ENCODE results near the gene UPK3B. TPM values are rescaled to one million over a fixed set of nuclear protein-coding genes. Genes with fewer than 3 reads are reported as not detected.
"Not testable (repeated sequence)": the region's sequence is repeated elsewhere in the genome, so short reads cannot be mapped to it uniquely, and the experiment has no call there.

UPK3B gene
- under 1 TPM in 1 of 2 experiments, not detected in 1; 0.52 TPM for total RNA-seq

DNA sequence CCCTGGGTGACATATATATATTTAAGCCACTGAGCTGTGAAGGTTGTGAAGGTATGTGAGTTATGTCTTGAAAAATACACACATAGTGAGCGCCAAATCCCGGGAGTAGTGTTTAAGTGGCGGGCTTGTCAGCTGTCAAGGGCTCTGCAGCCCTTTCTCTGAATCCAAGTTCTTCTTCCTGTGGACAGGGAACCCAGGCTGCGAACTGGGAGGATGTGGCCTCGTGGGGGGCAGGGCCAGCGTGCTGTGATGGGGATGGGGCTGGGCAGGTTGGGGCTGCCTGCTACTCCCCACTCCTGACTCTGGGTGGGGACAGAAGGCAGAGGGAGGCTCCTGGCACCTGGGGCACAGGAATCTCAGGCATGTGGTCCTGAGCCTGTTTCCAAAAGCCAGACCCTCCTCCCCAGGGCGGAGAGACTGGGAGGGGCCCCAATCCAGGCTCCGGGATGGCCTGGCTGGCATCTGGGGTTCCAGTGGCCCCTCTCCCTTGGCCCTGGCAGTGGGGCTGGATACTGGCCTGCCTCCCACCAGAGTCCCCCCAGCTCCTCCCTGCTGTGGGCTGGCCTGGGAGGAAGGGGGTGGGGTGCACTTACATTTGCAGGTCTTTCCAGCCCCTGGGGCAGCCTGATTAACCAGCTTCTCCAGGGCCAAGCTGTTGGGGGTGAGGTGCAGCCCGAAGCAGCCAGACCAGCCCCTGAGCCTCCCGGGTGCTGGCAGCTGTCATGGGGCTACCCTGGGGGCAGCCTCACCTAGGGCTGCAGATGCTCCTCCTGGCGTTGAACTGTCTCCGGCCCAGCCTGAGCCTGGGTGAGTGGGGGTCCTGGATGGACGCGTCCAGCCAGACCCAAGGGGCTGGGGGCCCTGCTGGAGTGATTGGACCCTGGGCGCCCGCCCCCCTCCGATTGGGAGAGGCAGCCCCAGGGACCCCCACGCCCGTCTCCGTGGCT, at the start of gene UPK3B:
Gene UPK3B, plus strand, starts transcription at position 622 of the 947 bp plus-strand sequence. Its CDS starts 101 bp downstream, at position 723.
- no peaks in the 10 kb centered on the region for H3K9me3 Mint-ChIP-seq
- H3K27me3 Mint-ChIP-seq (ENCODE audit: low read depth) = no peaks in the 10 kb centered on the region
- H3K4me1 Mint-ChIP-seq (ENCODE audit: low read depth) = no peaks in the 10 kb centered on the region
- intact Hi-C loops (cut with micrococcal nuclease) = no loop called here
- H3K4me3 Mint-ChIP-seq = no peak within 1 kb of the TSS
- CTCF ChIA-PET = no interaction called here
- DNase-seq = peak; percentile 19
- no peaks in the 10 kb centered on the region for H3K36me3 Mint-ChIP-seq (ENCODE audit: low read depth)
- H3K27ac Mint-ChIP-seq = no peak within 1 kb of the TSS

DNA sequence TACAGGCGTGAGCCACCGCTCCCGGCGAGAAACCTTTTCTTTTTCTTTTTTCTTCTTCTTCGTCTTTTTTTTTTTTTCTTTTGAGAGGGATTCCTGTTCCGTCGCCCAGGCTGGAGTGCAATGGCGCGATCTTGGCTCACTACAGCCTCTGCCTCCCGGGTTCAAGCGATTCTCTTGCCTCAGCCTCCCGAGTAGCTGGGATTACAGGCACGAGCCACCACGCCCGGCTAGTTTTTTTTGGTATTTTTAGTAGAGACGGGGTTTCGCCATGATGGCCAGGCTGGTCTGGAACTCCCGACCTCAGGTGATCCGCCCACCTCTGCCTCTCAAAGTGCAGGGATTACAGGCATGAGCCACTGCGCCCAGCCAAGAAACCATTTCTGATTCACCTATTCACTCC, 49.6 kb upstream of the UPK3B start:
- H3K9me3 Mint-ChIP-seq; H3K36me3 Mint-ChIP-seq (ENCODE audit: low read depth); H3K27ac Mint-ChIP-seq; H3K4me1 Mint-ChIP-seq (ENCODE audit: low read depth); H3K4me3 Mint-ChIP-seq; CTCF ChIA-PET; DNase-seq; H3K27me3 Mint-ChIP-seq (ENCODE audit: low read depth); intact Hi-C loops (cut with micrococcal nuclease): not testable (repeated sequence)

DNA sequence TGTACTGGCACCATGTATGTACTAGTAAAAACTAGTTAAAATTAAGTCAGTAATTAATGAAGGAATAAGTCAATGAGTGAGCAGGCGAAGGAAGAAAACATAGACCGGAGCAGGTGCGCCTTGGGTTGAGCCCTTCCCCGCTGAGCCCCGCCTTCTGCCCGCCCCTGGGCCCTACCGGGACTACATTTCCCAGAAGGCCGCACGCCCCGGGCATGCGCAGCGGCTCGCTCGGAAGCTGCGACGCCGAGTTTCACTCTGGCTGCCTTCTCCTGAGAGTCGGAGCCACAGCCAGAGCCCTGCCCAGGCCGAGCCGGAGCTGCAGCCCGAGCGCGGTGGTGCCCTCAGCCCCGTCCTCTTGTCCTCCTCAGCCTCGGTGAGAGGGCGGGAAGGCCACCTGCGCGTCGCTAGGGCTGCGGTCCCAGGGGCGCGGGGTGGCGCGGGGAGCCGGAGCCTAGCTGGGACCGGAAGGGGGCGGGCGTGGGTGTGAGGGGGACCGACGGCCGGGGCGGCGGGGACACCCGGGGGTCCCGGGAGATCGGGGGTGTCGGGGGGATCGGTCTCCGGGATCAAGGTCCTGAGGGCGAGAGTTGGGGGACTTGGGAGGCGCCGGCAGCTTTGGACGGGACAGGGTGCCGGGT, 48.8 kb upstream of the UPK3B start, which contains the start of gene DTX2:
Gene DTX2, plus strand, starts transcription at position 246 of the 638 bp plus-strand sequence. CDS start 18,801 bp downstream, outside the sequence.
- H3K27ac Mint-ChIP-seq; H3K4me1 Mint-ChIP-seq (ENCODE audit: low read depth); intact Hi-C loops (cut with micrococcal nuclease); H3K9me3 Mint-ChIP-seq; H3K27me3 Mint-ChIP-seq (ENCODE audit: low read depth); CTCF ChIA-PET; H3K36me3 Mint-ChIP-seq (ENCODE audit: low read depth): not testable (repeated sequence)
- DNase-seq = peak; percentile 37
- peak within 1 kb of the TSS; percentile 59 for H3K4me3 Mint-ChIP-seq

GRCh38 chr7:76462271-76462882, 48.0 kb upstream of the UPK3B start:
- DNase-seq; H3K27me3 Mint-ChIP-seq (ENCODE audit: low read depth); intact Hi-C loops (cut with micrococcal nuclease); H3K9me3 Mint-ChIP-seq; H3K27ac Mint-ChIP-seq; H3K4me1 Mint-ChIP-seq (ENCODE audit: low read depth); H3K36me3 Mint-ChIP-seq (ENCODE audit: low read depth); CTCF ChIA-PET; H3K4me3 Mint-ChIP-seq: not testable (repeated sequence)

DNA sequence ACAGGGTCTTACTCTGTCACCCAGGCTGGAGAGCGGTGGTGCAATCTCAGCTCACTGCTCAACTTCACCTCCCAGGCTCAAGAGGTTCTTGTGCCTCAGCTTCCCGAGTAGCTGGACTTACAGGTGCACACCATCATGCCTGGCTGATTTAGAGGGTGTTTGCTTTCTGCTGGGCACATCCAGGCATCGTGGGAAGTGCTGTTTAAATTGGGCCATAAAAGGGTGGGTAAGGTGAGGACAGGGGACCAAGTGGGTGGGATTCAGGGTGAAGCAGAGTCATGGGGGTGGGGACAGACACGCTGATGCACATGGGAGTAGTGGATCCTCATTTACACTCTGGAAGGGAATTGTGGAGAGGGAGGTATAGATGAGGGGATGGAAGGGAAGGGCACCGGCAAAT, 45.4 kb upstream of the UPK3B start:
- H3K4me3 Mint-ChIP-seq; CTCF ChIA-PET; H3K36me3 Mint-ChIP-seq (ENCODE audit: low read depth); H3K27ac Mint-ChIP-seq; DNase-seq; H3K4me1 Mint-ChIP-seq (ENCODE audit: low read depth); intact Hi-C loops (cut with micrococcal nuclease); H3K27me3 Mint-ChIP-seq (ENCODE audit: low read depth); H3K9me3 Mint-ChIP-seq: not testable (repeated sequence)

DNA sequence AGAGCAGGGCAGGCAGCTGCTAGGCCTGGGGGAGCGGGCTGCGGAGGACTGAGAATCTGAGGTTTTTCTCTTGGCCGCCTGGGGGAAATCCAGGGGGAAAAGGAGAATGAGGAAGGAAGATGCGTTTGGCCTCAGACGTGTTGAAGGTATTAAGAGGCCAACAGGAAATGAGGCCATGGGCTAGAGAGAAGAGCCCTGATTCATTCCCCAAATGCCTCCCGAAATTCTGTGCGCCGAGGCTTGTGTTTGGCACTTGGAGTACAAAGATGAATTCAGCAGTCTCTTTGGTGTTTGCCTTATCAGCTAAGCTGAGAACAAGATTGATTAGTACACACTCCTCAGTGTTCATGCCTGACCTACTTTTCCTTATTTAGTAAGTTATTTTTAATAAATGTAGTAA, 44.4 kb upstream of the UPK3B start:
- intact Hi-C loops (cut with micrococcal nuclease); CTCF ChIA-PET; H3K27ac Mint-ChIP-seq; H3K4me3 Mint-ChIP-seq; H3K27me3 Mint-ChIP-seq (ENCODE audit: low read depth); DNase-seq; H3K4me1 Mint-ChIP-seq (ENCODE audit: low read depth); H3K36me3 Mint-ChIP-seq (ENCODE audit: low read depth); H3K9me3 Mint-ChIP-seq: not testable (repeated sequence)

DNA sequence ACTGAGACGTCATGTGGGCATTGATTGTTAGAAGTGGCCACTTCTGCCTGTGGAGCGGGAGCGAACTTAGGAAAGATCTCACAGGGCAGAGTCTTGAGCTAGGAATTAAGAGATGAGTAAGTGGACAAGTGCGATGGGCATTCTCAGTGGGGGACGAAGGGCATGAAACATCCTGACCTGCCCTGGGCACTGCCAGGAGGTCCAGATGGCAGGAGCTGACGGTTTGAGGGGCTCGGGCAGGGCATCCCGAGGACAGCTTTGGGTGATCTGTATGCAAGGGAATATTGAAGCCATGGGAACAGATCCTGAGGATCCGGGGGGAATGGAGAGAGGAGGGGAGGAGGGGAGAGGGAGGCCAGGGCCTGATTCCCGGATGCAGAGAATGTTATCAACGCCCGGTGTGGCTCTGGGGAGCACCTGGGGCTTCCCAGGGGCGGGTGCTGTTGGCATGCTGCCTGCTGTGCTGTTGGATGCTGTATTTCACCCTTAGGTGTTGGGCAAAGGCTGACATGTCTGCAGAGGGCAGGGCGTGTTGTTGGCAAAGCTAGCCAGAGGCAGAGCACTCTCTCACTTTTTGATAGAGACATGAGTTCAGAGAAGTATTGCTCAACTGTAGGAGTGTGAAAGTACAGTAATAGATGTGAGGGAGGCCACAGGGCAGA, 42.5 kb upstream of the UPK3B start:
- H3K4me3 Mint-ChIP-seq; H3K36me3 Mint-ChIP-seq (ENCODE audit: low read depth); H3K4me1 Mint-ChIP-seq (ENCODE audit: low read depth); CTCF ChIA-PET; H3K27me3 Mint-ChIP-seq (ENCODE audit: low read depth); H3K9me3 Mint-ChIP-seq; H3K27ac Mint-ChIP-seq; intact Hi-C loops (cut with micrococcal nuclease): not testable (repeated sequence)
- DNase-seq = peak; percentile 30

DNA sequence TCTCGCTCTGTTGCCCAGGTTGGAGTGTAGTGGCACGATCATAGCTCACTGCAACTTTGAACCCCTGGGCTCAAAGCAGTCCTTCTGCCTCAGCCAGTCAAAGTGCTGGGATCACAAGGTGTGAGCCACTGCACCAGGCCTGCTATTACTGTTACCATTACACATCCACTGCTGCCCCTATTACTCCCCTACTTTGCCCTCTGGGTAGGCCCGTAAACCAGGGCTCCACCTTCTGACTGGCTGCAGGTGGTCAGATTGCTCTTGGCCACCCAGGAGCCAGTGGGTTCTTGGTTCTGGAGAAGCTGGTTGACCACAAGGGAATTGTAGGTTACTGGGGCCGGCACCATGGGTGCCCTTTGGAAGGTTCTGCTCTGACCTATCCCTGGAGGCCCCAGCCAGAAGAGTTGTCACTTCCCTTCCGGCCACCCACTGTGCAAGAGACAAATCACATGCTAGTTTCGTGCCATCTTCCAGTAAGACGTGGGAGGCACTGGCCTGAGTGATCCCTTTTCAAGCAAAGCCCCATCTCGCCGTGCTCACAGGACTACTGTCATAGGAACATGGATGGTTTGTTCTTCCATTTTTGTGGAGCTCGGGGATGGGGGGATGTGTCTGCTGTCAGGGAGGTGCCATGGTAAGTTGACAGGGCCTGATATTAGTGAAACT, 38.7 kb upstream of the UPK3B start:
- DNase-seq; H3K4me1 Mint-ChIP-seq (ENCODE audit: low read depth); H3K9me3 Mint-ChIP-seq; intact Hi-C loops (cut with micrococcal nuclease); H3K27me3 Mint-ChIP-seq (ENCODE audit: low read depth); CTCF ChIA-PET; H3K4me3 Mint-ChIP-seq; H3K27ac Mint-ChIP-seq; H3K36me3 Mint-ChIP-seq (ENCODE audit: low read depth): not testable (repeated sequence)

- H3K9me3 Mint-ChIP-seq; H3K4me3 Mint-ChIP-seq; DNase-seq; intact Hi-C loops (cut with micrococcal nuclease); H3K36me3 Mint-ChIP-seq (ENCODE audit: low read depth); H3K4me1 Mint-ChIP-seq (ENCODE audit: low read depth); CTCF ChIA-PET; H3K27me3 Mint-ChIP-seq (ENCODE audit: low read depth); H3K27ac Mint-ChIP-seq: not testable (repeated sequence)
Observed at GRCh38 chr7:76473097-76473496, 37.3 kb upstream of the UPK3B start.

DNA sequence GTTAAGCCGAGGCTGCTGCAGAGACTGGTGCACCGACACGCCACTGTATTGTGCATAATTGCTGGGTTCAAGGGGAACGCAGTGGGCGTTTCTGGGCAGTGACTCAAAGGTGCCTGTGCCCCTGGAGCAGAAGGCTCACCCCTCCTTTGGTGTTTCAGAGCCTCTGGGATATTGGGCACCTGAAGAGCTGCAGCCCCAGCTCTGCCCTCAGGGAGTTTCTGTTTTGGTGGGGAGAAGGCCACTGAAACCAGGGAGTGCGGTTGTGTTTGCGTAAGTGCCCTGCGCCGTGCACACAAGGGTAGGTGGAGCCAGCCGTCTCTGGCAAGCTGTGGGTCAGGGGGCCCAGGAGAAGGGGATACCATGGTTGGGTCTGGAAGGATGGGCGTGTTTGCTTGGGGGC, 34.1 kb upstream of the UPK3B start:
- H3K27ac Mint-ChIP-seq; intact Hi-C loops (cut with micrococcal nuclease); H3K27me3 Mint-ChIP-seq (ENCODE audit: low read depth); H3K9me3 Mint-ChIP-seq; H3K4me1 Mint-ChIP-seq (ENCODE audit: low read depth); H3K4me3 Mint-ChIP-seq; CTCF ChIA-PET; H3K36me3 Mint-ChIP-seq (ENCODE audit: low read depth); DNase-seq: not testable (repeated sequence)

- DNase-seq; H3K36me3 Mint-ChIP-seq (ENCODE audit: low read depth); H3K27me3 Mint-ChIP-seq (ENCODE audit: low read depth); H3K4me1 Mint-ChIP-seq (ENCODE audit: low read depth); intact Hi-C loops (cut with micrococcal nuclease); H3K9me3 Mint-ChIP-seq; CTCF ChIA-PET; H3K27ac Mint-ChIP-seq; H3K4me3 Mint-ChIP-seq: not testable (repeated sequence)
Observed at GRCh38 chr7:76476742-76477474, 33.4 kb upstream of the UPK3B start.
